T1000 (cell line): ENCODE results near the gene PLEKHG5.

Experiments used
- DNase-seq: peaks from one replicate; lab custom pipeline; 2025; ENCODE audit warnings: mixed read lengths; lab: John Stamatoyannopoulos, UW

The PLEKHG5 gene

DNA sequence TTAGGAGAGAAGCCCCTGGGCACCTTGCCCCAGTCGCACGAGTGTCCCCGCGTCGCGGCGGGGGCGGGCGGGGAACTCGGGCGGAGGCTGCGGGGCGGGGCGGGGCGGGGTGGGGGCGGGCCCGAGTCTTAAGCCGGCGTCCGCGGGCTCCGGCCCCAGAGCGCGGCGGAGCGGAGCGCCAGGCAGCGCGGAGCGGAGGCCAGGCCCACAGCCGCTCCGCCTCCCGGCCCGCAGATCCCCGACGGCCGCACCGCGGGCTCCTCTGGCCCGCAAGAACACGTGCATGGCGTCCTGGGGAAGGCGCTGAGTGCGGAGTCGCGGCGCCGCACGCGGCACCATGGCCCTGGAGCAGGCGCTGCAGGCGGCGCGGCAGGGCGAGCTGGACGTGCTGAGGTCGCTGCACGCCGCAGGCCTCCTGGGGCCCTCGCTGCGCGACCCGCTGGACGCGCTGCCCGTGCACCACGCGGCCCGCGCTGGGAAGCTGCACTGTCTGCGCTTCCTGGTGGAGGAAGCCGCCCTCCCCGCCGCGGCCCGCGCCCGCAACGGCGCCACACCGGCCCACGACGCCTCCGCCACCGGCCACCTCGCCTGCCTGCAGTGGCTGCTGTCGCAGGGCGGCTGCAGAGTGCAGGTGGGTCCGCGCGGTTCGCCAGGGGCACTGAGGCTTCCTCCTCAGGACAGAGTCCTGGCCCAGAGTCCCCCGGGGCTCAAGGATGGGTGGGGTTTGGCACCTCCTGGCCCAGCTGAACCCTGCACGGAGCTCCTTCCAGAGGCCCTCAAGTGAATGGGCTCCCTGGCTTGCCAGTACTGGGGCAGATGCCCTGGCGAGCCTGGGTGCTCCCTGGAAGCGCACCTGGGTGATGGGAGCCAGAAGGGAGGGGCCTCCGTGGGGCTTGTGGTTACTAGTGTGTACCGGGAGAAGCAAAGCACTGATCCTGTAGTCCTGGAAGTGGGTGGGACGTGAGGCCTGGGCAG, 66.6 kb downstream of the PLEKHG5 start, which contains the start of gene ESPN:
Gene ESPN (plus strand): TSS at position 158 of the 975 bp plus-strand sequence. CDS start 180 bp downstream, at position 338.
- no peak for DNase-seq

DNA sequence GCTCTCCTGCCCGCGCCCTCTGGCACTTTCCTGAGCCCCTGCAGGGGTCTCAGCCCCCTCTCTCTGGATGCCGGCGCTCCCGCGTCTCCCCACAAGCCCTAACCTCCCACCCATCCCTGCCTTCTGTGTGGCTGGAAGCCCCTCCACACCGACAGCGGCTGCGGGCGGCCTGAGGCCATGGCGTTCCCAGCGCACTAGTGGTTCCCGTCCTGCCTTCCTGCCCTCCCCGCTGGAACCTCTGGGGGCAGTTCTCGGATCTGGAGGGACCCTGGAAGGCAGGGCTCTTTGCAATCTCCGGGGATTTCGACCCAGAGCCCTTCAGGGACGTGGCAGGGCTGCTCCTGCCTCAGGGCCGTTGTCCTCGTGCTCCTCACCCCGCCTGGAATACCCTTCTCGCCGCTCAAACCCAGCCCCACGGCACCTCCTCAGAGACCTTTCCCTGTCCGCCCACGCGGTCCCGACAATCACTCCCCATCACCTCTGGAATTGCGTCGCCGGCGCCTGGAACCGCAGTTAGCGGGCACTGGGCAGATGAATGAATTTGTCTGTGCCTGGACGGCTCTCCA, 67.4 kb downstream of the PLEKHG5 start:
- DNase-seq, result no peak

DNA sequence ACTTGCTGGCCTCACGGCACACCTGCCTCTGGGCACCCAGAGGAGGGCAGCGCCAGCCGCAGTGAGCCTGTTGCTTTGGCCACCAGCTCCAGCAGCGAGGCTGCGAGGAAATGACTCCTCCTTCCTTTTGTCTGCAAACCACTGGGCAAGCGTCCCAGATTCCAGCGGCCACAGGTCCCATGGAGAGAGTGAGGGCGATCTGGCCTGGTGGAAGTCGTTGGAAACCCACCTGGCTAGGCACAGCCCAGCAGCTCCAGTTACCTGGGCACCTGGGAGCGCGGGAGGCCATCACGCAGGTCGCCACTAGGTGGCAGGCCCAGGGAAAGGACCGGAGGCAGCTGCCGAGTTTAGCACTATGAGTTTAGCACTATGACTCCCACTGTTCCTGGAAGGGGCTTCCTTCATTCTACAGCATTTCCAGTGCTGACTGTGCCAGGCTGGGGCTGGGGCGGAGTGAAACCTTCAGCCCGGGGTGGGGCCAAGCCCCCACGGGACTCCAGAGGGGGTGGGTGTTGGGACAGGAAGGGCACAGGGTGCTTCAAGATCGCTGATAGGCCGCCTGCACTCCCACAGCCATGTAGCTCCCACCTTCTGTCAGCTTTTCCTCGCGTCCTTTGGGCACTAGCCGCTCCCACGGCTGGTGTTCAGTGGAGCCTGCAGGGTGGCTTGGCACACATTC, 68.0 kb downstream of the PLEKHG5 start:
- peak; percentile 15 for DNase-seq

DNA sequence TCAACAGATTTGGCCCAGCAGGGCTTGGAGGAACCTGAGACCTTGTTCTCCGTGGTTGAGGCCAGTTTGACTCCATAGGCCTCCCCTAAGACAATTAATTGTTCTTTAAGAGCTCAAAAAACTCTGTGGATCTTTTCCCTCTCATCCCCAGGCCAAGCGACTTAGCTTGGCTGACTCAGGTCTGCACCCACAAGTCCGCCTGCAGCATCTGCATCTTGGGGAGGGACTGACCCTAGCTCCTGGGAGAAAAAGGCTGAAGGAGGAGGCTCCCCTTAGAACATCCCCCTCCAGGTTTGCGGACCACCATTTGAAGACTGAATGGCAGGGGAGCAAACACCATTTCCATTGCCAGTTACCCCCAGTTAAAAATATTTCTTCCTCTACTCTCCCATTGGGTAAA, 70.2 kb downstream of the PLEKHG5 start:
- no peak for DNase-seq

DNA sequence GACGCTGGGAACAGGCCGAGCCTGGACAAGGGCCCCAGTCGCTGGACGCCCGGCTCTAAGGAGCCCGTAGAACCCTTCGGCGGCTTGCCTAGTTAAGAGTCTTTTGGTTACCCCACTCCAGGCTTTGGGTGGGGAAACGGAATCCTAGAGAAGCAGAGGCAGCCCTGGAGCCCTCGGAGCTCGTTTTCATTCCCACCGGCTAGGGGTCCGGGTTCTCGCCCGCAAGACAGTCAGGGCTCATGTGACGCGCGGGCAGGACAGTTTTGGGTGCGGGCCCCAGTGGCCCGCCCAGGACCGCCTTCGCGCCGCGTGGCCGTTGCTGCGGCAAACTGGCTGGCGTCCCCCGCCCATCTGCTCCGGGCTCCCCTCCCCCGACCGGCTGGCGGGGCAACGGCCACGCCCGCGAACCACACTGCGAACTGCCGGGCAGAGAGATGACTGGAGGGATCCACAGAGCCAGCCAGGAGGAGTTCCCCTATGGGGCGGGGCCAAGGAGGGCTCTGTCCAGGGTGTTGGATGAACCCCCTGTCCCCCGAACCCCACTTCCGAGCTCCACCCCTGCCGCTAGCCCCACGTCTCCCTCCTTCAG, 70.9 kb downstream of the PLEKHG5 start:
- no peak for DNase-seq

DNA sequence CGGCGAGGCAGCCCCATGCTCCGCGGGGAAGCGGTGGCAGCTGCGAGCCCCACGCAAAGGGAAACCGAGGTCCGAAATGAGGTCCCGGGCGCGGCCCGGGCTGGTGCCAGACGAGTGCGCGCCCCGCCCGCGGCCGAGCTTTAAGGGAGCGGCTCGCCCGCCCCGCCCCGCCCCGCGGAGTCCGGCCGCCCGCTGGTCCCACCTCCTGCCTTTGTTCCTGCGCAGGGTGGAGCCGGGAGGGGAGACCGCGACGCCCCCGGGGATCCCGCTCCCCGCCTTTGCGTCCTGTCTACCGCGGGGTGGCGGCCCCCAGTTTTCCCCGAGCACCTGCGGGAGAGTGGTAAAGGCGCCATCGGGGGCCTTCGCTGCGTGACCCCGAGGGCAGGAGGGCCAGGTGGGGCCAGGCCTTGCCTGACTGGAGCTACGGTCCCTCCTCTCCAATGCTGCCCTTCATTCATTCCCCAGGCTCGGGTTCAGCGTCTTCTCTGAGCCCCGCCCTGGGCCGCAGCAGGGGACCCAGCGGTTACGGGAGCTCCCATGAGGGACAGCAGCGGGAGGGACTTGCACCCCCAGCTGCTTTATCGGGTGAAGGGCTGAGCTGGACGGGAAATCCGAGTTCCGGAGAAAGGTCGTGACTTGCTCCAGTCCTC, 71.5 kb downstream of the PLEKHG5 start, which contains the start of gene HES2:
Gene HES2 (minus strand): TSS at position 116 of the 650 bp plus-strand sequence. CDS start 99 bp downstream, at position 17.
- no peak for DNase-seq

DNA sequence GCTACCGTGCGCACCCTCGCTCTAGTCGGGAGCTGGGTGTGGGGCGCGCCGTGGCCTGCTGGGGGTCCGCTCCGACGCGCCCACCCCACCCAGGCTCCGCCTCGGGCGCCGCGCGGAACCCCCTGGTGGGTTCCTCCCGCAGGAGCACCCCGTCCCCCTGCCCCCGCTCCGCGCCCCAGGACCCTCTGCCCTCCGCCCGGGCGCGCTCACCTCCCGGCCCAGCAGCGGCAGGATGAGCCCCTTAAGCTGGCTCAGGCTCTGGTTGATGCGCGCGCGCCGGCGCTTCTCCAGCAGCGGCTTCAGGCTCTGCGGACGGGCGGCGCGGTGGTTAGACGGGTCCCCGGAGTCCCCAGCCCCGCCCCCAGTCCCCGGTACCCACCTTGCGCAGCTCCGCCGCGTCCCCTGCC, 72.1 kb downstream of the PLEKHG5 start:
- DNase-seq, result no peak

DNA sequence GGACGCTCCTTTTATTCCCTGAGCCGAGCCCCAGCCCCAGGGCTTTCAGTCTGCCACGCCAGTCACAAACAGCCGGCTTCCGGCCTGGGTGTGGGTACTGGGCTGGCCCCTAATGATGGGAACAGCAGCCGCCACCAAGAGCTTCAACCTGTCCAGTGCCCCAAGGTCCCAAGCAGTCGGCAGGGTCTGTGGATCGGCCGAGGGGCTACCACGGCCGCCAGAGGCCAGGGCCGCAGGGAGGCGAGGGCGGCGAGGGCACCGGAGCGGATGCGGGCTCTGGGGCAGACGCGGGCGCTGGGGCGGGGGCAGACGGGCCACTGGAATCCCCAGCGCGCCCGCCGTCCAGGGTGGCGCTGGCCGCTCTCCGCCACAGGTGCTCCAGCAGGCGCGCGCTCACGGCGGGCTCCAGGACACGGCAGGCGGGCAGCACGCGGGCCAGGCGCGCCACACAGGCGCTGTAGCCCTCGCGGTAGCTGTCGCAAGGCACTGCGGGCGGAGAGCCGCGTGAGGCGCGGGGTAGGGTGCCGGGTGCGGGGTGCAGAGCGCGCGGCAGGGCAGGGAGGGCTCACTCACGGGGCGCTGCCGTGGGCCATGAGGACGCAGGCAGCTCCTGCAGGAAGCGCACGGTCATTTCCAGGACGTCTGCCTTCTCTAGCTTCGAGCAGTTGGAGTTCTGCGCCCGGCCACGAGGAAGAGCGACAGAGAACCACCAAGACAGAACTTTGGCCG, 72.6 kb downstream of the PLEKHG5 start:
- no peak for DNase-seq

DNA sequence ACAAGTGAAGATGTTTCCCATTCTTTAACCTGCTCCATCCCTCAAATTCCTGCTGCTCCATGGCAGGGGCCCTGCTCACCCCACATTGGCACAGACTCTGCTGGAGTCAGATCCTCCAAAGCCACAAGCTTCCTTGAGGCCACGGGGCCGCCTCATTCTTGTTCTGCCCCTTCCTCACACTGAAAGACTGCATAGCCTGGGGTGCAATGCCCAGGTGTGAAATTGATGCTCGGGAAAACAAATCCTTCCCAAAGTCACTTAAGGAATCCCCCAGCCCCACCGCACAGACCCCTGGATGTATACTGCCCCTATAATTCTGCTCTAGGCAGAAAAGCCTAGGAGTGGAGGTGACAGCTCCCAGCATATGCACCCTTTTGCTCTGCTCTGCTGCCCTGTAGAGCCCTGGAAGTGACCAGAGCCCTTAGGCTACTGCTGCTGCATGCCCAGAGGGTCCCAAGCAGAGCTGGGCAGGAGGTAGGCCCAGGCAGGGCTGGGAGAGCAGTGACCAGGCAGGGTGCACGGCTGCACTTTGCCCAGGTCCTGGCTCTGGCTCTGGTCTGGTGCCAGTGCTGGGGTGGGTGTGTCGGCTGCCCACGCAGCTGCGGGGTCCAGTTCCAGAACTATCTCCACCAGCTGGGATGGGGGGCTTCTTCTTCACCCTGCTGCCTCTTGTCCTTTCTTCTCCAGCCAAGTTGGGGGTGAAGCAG, 73.4 kb downstream of the PLEKHG5 start:
- no peak for DNase-seq
